ENCODE results near the gene DEFB124.

The DEFB124 gene

GRCh38 chr20:31418307-31418706, 56.6 kb downstream of the DEFB124 start:
- no peak for DNase-seq

- no peak for DNase-seq
Measured at GRCh38 chr20:31415653-31416052, 59.3 kb downstream of the DEFB124 start.
